ENCODE results near the gene KCND3.
A peak's percentile ranks its signal among the peaks of the same experiment; 100 is the strongest.

KCND3 gene

GRCh38 chr1:111848852-111849545 is 140.5 kb downstream of the KCND3 start:
- no peak for DNase-seq (ENCODE audit: low read depth)

GRCh38 chr1:111847466-111847865 is 142.0 kb downstream of the KCND3 start:
- no peak for DNase-seq (ENCODE audit: low read depth)

DNA sequence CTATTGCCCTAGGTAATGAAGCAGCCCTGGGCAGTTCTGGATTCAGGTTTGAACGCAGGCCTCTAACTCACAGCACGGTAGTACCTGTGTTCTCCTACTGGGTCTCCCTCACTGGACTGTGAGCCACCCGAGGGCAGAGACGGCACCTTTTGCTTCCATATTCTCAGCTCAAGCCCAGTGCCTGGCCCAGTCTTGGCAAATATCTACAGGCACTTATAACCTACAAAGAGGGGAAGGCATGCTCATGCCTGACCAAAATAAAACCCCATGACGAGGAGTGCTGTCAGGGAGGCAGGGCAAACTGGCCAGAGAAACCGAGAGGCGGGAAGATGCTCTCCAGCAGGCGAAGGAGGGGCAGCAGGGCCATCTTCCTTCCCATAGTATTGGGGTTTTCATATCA is 142.6 kb downstream of the KCND3 start:
- no peak for DNase-seq (ENCODE audit: low read depth)

DNA sequence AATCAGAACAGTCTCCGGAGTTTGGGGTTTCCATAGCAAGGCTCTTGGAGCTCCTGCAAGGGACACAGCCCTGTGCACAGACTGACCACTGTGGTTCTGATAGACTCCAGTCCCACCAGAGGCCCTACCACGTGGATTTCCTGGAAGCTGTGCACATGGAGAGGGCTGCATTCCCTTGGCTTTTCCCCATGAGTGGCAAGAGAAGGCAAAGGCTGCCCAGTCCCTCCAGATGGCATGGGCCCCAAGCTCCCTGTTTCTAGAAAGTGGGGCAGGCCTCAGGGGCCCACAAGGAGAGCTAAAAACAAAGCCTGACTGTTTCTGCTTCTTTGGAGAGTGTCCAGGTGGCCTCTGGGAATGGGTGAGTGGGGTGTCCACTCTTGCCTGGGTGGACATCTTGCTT is 146.3 kb downstream of the KCND3 start:
- no peak for DNase-seq (ENCODE audit: low read depth)

GRCh38 chr1:111842411-111842810 is 147.1 kb downstream of the KCND3 start:
- DNase-seq (ENCODE audit: low read depth), result no peak

GRCh38 chr1:111841746-111842145 is 147.7 kb downstream of the KCND3 start:
- no peak for DNase-seq (ENCODE audit: low read depth)

GRCh38 chr1:111841189-111841588 is 148.3 kb downstream of the KCND3 start:
- DNase-seq (ENCODE audit: low read depth), result no peak

- DNase-seq (ENCODE audit: low read depth), result no peak
Measured at GRCh38 chr1:111837393-111837792, 152.1 kb downstream of the KCND3 start.

- no peak for DNase-seq (ENCODE audit: low read depth)
Measured at GRCh38 chr1:111836111-111836510, 153.4 kb downstream of the KCND3 start.

GRCh38 chr1:111835514-111835913 is 154.0 kb downstream of the KCND3 start:
- DNase-seq (ENCODE audit: low read depth), result no peak

- no peak for DNase-seq (ENCODE audit: low read depth)
Measured at GRCh38 chr1:111834956-111835355, 154.5 kb downstream of the KCND3 start.

DNA sequence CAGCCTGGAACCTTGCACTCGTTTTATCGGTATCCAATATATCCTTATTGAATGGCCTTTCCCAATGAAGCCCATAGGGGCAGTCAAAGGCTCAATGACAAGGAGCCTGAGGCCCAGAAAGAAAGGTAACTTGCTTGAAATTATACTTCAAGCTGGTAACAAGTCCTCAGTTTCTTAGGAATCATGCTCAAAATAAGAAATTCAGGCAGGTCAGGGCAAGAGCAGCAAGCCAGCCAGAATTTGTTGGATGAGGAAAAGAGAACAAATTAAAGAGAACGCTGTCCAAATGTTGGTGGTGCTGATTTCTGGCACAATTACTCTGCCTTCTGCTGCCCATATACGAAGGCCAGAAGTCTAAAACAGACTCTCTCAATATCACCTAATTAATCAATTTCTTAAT is 156.1 kb downstream of the KCND3 start:
- peak; percentile 7 for DNase-seq (ENCODE audit: low read depth)

- no peak for DNase-seq (ENCODE audit: low read depth)
Measured at GRCh38 chr1:111832521-111833155, 156.8 kb downstream of the KCND3 start.

GRCh38 chr1:111831153-111831552 is 158.3 kb downstream of the KCND3 start:
- DNase-seq (ENCODE audit: low read depth), result no peak

GRCh38 chr1:111827946-111828345 is 161.5 kb downstream of the KCND3 start:
- no peak for DNase-seq (ENCODE audit: low read depth)

- no peak for DNase-seq (ENCODE audit: low read depth)
Measured at GRCh38 chr1:111826278-111826677, 163.2 kb downstream of the KCND3 start.

DNA sequence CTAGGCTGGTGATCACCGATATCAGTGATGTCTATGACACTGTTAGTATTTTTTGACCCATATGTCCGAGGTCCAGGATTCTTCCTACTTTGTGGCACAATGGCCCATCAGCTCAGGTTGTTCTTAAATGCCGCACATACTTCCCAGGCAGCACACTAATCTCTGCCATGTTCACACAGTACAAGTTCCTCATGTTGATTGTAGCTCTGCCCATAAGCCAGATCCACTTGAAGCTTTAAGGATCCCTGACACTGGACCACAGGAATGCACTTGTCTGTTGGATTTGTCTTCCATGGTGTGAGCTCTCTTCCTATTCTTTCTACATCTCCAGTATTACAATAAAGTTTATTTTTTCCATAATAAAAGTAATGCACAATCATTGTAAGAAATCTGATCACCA is 164.3 kb downstream of the KCND3 start:
- DNase-seq (ENCODE audit: low read depth), result peak; percentile 2

GRCh38 chr1:111822138-111822537 is 167.3 kb downstream of the KCND3 start:
- no peak for DNase-seq (ENCODE audit: low read depth)

GRCh38 chr1:111821121-111821745 is 168.2 kb downstream of the KCND3 start:
- no peak for DNase-seq (ENCODE audit: low read depth)

- DNase-seq (ENCODE audit: low read depth), result no peak
Measured at GRCh38 chr1:111819566-111820263, 169.8 kb downstream of the KCND3 start.

DNA sequence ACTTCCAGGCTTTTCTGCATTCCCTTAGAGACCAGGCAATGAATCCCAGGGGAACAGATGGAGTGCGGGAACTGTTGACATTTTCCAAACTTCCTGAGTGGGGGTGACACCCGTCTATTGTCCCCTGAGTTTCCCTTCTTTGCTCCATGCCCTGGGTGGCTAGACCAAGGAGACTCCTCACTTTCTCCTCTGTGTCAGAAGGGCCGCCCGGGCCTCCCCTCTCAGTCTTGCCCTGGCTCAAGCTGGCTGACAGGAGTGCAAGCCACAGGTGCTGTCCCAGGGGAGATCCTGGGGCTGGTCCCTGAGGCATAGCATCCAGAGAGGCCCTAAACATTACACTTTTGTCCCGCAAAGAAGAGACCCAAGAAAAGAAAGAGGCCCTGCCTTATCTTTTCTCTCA is 170.9 kb downstream of the KCND3 start:
- no peak for DNase-seq (ENCODE audit: low read depth)

GRCh38 chr1:111818081-111818480 is 171.4 kb downstream of the KCND3 start:
- no peak for DNase-seq (ENCODE audit: low read depth)

GRCh38 chr1:111814642-111815041 is 174.8 kb downstream of the KCND3 start:
- no peak for DNase-seq (ENCODE audit: low read depth)
